ENCODE measurements around the gene B2M.
"Not testable (repeated sequence)": the region's sequence is repeated elsewhere in the genome, so short reads cannot be mapped to it uniquely, and the experiment has no call there.

GRCh38 chr15:44700676-44701075 is 10.6 kb upstream of the B2M start:
- TF ChIP-seq MYC (IDR thresholded peaks at IDR 0.05; ENCODE audit: low read depth, low read length); POLR2A (IDR thresholded peaks at IDR 0.05; ENCODE audit: extremely low read depth, insufficient read length); MAX (IDR thresholded peaks at IDR 0.05; ENCODE audit: low read depth, low read length): not testable (repeated sequence)
- TF ChIP-seq, protein P1, sequence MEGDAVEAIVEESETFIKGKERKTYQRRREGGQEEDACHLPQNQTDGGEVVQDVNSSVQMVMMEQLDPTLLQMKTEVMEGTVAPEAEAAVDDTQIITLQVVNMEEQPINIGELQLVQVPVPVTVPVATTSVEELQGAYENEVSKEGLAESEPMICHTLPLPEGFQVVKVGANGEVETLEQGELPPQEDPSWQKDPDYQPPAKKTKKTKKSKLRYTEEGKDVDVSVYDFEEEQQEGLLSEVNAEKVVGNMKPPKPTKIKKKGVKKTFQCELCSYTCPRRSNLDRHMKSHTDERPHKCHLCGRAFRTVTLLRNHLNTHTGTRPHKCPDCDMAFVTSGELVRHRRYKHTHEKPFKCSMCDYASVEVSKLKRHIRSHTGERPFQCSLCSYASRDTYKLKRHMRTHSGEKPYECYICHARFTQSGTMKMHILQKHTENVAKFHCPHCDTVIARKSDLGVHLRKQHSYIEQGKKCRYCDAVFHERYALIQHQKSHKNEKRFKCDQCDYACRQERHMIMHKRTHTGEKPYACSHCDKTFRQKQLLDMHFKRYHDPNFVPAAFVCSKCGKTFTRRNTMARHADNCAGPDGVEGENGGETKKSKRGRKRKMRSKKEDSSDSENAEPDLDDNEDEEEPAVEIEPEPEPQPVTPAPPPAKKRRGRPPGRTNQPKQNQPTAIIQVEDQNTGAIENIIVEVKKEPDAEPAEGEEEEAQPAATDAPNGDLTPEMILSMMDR (IDR thresholded peaks at IDR 0.05; ENCODE audit: low read depth, low read length) = not testable (repeated sequence)

Measured in NB4 (cell line).